MM.1S (cell line): ENCODE data around the gene DLX4.

Experiments used
- DNase-seq: peaks from one replicate; pipeline ENCODE4 v3.0.0-alpha.2; 2015
- H2AFZ ChIP-seq: fragments of 300-600 bp; sonication (generic); 2 replicates; pipeline ENCODE4 v1.6.0; 2016; ENCODE audit warnings: antibody characterized with exemption, low read length
- H3F3A ChIP-seq: fragments of 300-600 bp; sonication (generic); 2 replicates; pipeline ENCODE4 v1.6.1; 2016; ENCODE audit warnings: mild to moderate bottlenecking, antibody characterized with exemption, low read length, moderate library complexity, mixed read lengths; ENCODE audit not compliant: insufficient read depth
- H3K27ac ChIP-seq: fragments of 300-600 bp; sonication (generic); 2 replicates; pipeline ENCODE4 v1.5.1; 2016; ENCODE audit warnings: mild to moderate bottlenecking, low read length
- H3K27me3 ChIP-seq: fragments of 300-600 bp; sonication (generic); replicated peaks from 2 replicates; pipeline ENCODE4 v1.6.0; 2016; ENCODE audit warnings: low read length; ENCODE audit not compliant: insufficient read depth
- H3K36me3 ChIP-seq: fragments of 300-600 bp; sonication (generic); replicated peaks from 2 replicates; pipeline ENCODE4 v1.6.1; 2016; ENCODE audit warnings: mild to moderate bottlenecking, low read length, mixed read lengths; ENCODE audit not compliant: insufficient read depth
- H3K4me1 ChIP-seq: fragments of 300-600 bp; sonication (generic); 2 replicates; pipeline ENCODE4 v1.6.1; 2016; ENCODE audit warnings: low read length, mixed read lengths
- H3K4me2 ChIP-seq: fragments of 300-600 bp; sonication (generic); 2 replicates; pipeline ENCODE4 v1.6.0; 2016; ENCODE audit warnings: low read depth, low read length
- H3K4me3 ChIP-seq: fragments of 300-600 bp; sonication (generic); 2 replicates; pipeline ENCODE4 v1.5.1; 2016; ENCODE audit warnings: low read length, mixed read lengths
- H3K79me2 ChIP-seq: fragments of 300-600 bp; sonication (generic); 2 replicates; pipeline ENCODE4 v1.6.1; 2016; ENCODE audit warnings: mixed run types, low read length, mixed read lengths
- H3K9ac ChIP-seq: fragments of 300-600 bp; sonication (generic); 2 replicates; pipeline ENCODE4 v1.6.1; 2016; ENCODE audit warnings: low read length, mixed read lengths
- H3K9me2 ChIP-seq: fragments of 300-600 bp; sonication (generic); replicated peaks from 2 replicates; pipeline ENCODE4 v1.6.1; 2016; ENCODE audit warnings: mild to moderate bottlenecking, low read length, mixed read lengths; ENCODE audit not compliant: insufficient read depth
- H3K9me3 ChIP-seq: fragments of 300-600 bp; sonication (generic); replicated peaks from 2 replicates; pipeline ENCODE4 v1.6.1; 2016; ENCODE audit warnings: mild to moderate bottlenecking, low read length, mixed read lengths; ENCODE audit not compliant: insufficient read depth
- H4K20me1 ChIP-seq: fragments of 300-600 bp; sonication (generic); 2 replicates; pipeline ENCODE4 v1.6.1; 2016; ENCODE audit warnings: mild to moderate bottlenecking, low read length, moderate library complexity, mixed read lengths; ENCODE audit not compliant: insufficient read depth
- EZH2 ChIP-seq: fragments of 300-600 bp; sonication (generic); optimal IDR thresholded peaks from 2 replicates; pipeline ENCODE3; 2017; ENCODE audit warnings: low read depth, mild to moderate bottlenecking, antibody characterized with exemption, low read length, mixed read lengths
- EZH2phosphoT487 ChIP-seq: fragments of 300-600 bp; sonication (generic); IDR thresholded peaks from 2 replicates; pipeline ENCODE4 v1.6.1; 2018; ENCODE audit warnings: antibody characterized with exemption, low read length
- TF ChIP-seq, protein P1 (sequence below): fragments of 300-600 bp; sonication (generic); IDR thresholded peaks from 2 replicates; pipeline ENCODE4 v1.5.1; 2016; ENCODE audit warnings: antibody characterized with exemption, low read length, mixed read lengths

The DLX4 gene

DNA sequence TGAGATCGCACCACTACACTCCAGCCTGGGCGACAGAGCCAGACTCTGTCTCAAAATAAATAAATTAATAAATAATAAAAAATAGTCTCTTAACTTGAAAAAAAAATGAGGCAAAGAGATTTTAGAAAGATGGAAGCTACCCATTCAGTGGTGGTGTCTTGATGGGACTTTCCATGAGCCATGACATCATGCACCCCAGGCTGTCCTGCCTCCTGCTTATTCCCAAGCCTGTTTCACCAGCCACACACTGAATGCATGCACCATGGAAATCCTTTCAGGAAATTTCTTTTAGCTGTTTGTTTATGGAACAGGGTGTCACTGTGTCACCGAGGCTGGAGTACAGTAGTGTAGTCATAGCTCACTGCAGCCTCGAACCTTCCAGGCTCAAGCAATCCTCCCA, 34.9 kb downstream of the DLX4 start:
- no peak for TF ChIP-seq EZH2phosphoT487
- TF ChIP-seq, protein P1, sequence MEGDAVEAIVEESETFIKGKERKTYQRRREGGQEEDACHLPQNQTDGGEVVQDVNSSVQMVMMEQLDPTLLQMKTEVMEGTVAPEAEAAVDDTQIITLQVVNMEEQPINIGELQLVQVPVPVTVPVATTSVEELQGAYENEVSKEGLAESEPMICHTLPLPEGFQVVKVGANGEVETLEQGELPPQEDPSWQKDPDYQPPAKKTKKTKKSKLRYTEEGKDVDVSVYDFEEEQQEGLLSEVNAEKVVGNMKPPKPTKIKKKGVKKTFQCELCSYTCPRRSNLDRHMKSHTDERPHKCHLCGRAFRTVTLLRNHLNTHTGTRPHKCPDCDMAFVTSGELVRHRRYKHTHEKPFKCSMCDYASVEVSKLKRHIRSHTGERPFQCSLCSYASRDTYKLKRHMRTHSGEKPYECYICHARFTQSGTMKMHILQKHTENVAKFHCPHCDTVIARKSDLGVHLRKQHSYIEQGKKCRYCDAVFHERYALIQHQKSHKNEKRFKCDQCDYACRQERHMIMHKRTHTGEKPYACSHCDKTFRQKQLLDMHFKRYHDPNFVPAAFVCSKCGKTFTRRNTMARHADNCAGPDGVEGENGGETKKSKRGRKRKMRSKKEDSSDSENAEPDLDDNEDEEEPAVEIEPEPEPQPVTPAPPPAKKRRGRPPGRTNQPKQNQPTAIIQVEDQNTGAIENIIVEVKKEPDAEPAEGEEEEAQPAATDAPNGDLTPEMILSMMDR = no peak
- no peak for TF ChIP-seq EZH2

DNA sequence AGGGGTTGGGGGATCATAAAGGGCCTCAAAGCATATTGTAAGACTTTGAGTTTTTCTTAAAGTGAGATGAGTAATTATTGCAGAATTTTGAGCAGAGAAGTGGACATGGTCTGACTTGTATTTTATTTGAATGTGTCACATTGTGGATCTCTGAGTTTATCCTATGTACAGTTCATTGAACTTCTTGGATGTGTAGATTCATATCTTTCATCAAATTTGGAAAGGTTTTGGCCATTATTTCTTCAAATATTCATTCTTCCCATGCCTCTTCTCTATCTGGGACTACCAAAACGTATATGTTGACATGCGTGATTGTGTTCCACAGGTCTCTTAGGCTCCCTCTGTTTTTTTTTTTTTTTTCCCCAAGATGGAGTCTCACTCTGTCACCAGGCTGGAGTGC, 40.3 kb downstream of the DLX4 start:
- H3K79me2 ChIP-seq = no peaks in the 10 kb centered on the region
- H3K27ac ChIP-seq = no peak overlapping the region
- H3K36me3 ChIP-seq = no peaks in the 10 kb centered on the region
- no peak overlapping the region for H2AFZ ChIP-seq
- DNase-seq = no peak
- no peak overlapping the region for H3K4me3 ChIP-seq
- peaks cover 12% of the 10 kb centered on the region; the same call in 1 of the 2 replicates for H3K27me3 ChIP-seq
- no peaks in the 10 kb centered on the region for H3F3A ChIP-seq
- no peaks in the 10 kb centered on the region for H3K9me2 ChIP-seq
- H3K4me1 ChIP-seq = no peaks in the 10 kb centered on the region
- H3K4me2 ChIP-seq = no peak overlapping the region
- TF ChIP-seq EZH2phosphoT487 (no peak), EZH2 (no peak)
- TF ChIP-seq, protein P1 = no peak
- H3K9me3 ChIP-seq = no peaks in the 10 kb centered on the region
- H3K9ac ChIP-seq = no peak overlapping the region
- H4K20me1 ChIP-seq = no peaks in the 10 kb centered on the region

More for the DNA sequence above, 34.9 kb downstream of the DLX4 start:
- no peak overlapping the region for H2AFZ ChIP-seq
- H3K9me3 ChIP-seq = no peaks in the 10 kb centered on the region
- no peak overlapping the region for H3K27ac ChIP-seq
- no peaks in the 10 kb centered on the region for H3K79me2 ChIP-seq
- no peak for DNase-seq
- H3K4me1 ChIP-seq = no peaks in the 10 kb centered on the region
- H3K4me3 ChIP-seq = no peak overlapping the region
- H3K36me3 ChIP-seq = no peaks in the 10 kb centered on the region
- no peaks in the 10 kb centered on the region for H4K20me1 ChIP-seq
- no peaks in the 10 kb centered on the region for H3F3A ChIP-seq
- no peak overlapping the region for H3K4me2 ChIP-seq
- H3K27me3 ChIP-seq = peaks cover 38% of the 10 kb centered on the region
- H3K9ac ChIP-seq = no peak overlapping the region
- no peaks in the 10 kb centered on the region for H3K9me2 ChIP-seq

DNA sequence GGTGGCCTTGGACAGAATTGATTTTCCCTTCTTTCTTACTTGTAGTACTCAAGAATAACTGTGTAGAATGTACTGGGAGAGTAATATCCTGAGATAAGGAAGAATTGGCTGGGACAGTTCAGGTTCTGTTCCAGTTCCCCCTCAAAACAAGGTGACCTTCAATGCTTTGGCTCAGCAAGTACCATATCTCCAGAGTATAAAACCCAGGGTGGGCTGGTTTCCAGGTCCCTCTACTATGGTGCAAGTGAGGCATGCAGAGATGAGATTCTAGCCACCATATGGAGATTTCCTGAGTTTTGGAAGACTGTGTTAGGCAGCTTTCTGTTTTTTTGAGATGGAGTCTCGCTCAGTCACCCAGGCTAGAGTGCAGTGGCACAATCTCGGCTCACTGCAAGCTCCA, 44.1 kb downstream of the DLX4 start:
- Histone ChIP-seq H3K27ac (no peak overlapping the region), H3F3A (no peaks in the 10 kb centered on the region), H4K20me1 (no peaks in the 10 kb centered on the region), H3K4me2 (no peak overlapping the region), H3K4me1 (no peaks in the 10 kb centered on the region), H3K36me3 (no peaks in the 10 kb centered on the region), H3K9ac (no peak overlapping the region), H3K4me3 (no peak overlapping the region), H3K9me3 (no peaks in the 10 kb centered on the region), H3K9me2 (no peaks in the 10 kb centered on the region), H2AFZ (no peak overlapping the region), H3K27me3 (peaks cover 12% of the 10 kb centered on the region; the same call in 1 of the 2 replicates), H3K79me2 (no peaks in the 10 kb centered on the region)
- no peak for DNase-seq
- TF ChIP-seq, protein P1 = no peak
- TF ChIP-seq EZH2phosphoT487 (no peak), EZH2 (no peak)
